ENCODE data around the gene ALCAM. TPM values are rescaled to one million over a fixed set of nuclear protein-coding genes. Genes with fewer than 3 reads are reported as not detected.

The ALCAM gene
- total and polyA plus RNA-seq, 2 donors (not counting 3 experiments of a cell fraction or from before 2014, with no cell fraction given), result 46.3 to 118 TPM

DNA sequence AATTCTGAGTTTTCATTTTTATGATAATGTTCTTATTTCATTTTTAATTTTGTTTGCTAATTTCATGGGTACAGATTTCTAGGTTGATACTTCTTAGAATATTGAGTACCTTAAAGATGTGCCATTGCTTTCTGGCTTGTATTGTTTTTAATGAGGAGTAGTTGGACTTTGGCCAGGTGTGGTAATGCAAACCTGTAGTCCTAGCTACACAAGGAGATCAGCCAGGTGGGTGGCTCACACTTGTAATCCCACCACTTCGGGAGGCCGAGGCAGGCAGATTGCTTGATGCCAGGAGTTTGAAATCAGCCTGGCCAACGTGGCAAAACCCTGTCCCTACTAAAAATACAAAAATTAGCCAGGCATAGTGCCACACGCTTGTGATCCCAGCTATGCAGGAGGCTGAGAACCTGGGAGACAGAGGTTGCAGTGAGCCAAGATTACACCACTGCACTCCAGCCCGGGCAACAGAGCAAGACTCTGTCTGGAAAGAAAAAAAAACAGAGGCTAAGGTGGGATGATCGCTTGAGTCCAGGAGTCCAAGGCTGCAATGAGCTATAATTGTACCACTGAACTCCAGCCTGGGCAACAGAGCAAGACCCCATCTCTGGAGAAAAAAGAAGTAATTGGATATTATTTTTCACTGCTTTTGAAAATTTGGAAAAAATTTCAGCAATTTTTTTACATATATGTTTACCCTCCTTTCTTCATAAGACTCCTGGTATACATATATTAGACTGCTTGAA is 198.0 kb downstream of the ALCAM start:
- intact Hi-C loops (cut with micrococcal nuclease), result no loop called here
- H3K4me3 ChIP-seq (replicated peaks in 1 of 3; ENCODE audit: insufficient read depth in 1 of 3, low read depth in 1 of 3, low read length in 3 of 3), result no peak overlapping the region
- no peak overlapping the region for H3K27ac ChIP-seq (ENCODE audit: insufficient read depth, low read depth, low read length)
- H3K9ac ChIP-seq (replicated peaks; ENCODE audit: extremely low read depth, insufficient read depth, low read length), result no peak overlapping the region
- BruUV-seq (replicated peaks), result no TSS peak
- POLR2A ChIA-PET, result no interaction called here
- TF ChIP-seq, protein P1, sequence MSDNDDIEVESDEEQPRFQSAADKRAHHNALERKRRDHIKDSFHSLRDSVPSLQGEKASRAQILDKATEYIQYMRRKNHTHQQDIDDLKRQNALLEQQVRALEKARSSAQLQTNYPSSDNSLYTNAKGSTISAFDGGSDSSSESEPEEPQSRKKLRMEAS (IDR thresholded peaks at IDR 0.05; ENCODE audit: insufficient read depth, insufficient read length), result no peak
- TF ChIP-seq MYC (IDR thresholded peaks at IDR 0.05; ENCODE audit: low read depth, low read length), result no peak
- TF ChIP-seq, protein P2, sequence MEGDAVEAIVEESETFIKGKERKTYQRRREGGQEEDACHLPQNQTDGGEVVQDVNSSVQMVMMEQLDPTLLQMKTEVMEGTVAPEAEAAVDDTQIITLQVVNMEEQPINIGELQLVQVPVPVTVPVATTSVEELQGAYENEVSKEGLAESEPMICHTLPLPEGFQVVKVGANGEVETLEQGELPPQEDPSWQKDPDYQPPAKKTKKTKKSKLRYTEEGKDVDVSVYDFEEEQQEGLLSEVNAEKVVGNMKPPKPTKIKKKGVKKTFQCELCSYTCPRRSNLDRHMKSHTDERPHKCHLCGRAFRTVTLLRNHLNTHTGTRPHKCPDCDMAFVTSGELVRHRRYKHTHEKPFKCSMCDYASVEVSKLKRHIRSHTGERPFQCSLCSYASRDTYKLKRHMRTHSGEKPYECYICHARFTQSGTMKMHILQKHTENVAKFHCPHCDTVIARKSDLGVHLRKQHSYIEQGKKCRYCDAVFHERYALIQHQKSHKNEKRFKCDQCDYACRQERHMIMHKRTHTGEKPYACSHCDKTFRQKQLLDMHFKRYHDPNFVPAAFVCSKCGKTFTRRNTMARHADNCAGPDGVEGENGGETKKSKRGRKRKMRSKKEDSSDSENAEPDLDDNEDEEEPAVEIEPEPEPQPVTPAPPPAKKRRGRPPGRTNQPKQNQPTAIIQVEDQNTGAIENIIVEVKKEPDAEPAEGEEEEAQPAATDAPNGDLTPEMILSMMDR (IDR thresholded peaks at IDR 0.05; ENCODE audit: extremely low read depth in 1 of 2, insufficient read depth in 1 of 2, low read depth in 1 of 2, low read length in 2 of 2), result no peak
- TF ChIP-seq POLR2A (IDR thresholded peaks at IDR 0.05; ENCODE audit: low read depth, low read length), result no peak
- TF ChIP-seq GATA2 (IDR thresholded peaks at IDR 0.05; ENCODE audit: insufficient read depth, insufficient read length, low read depth, low read length), result no peak
- H3K4me2 ChIP-seq (ENCODE audit: insufficient read depth, low read length), result no peak overlapping the region
- no peak overlapping the region for H2AFZ ChIP-seq (ENCODE audit: low read depth, low read length)
- H4K20me1 ChIP-seq (replicated peaks; ENCODE audit: control insufficient read depth, extremely low read depth, insufficient read depth, low read length), result no peaks in the 10 kb centered on the region
- H3K36me3 ChIP-seq (ENCODE audit: control insufficient read depth in 2 of 2, extremely low read depth in 1 of 2, insufficient read depth in 2 of 2, low read length in 2 of 2), result no peaks in the 10 kb centered on the region
- peaks cover 2% of the 10 kb centered on the region for H3K4me1 ChIP-seq (ENCODE audit: control insufficient read depth, extremely low read depth, insufficient read depth, low read length)
- H3K9me1 ChIP-seq (replicated peaks; ENCODE audit: control insufficient read depth, extremely low read depth, insufficient read depth, low read length), result no peaks in the 10 kb centered on the region
- no peak for DNase-seq (ENCODE audit: low read depth, low spot score)
- no peak for FAIRE-seq
- no peaks in the 10 kb centered on the region for H3K27me3 ChIP-seq (ENCODE audit: control insufficient read depth in 2 of 2, insufficient read depth in 2 of 2, low read length in 2 of 2)
- dilution Hi-C loops (cut with MboI; ENCODE audit: extremely low pct_ligation_motif_present, low sequenced_read_pairs), result no loop called here
- no peaks in the 10 kb centered on the region for H3K79me2 ChIP-seq (ENCODE audit: control insufficient read depth, insufficient read depth, low read length)
- no peaks in the 10 kb centered on the region for H3K9me3 ChIP-seq (replicated peaks; ENCODE audit: control insufficient read depth, insufficient read depth, low read length)
- CTCF ChIA-PET, result no interaction called here

DNA sequence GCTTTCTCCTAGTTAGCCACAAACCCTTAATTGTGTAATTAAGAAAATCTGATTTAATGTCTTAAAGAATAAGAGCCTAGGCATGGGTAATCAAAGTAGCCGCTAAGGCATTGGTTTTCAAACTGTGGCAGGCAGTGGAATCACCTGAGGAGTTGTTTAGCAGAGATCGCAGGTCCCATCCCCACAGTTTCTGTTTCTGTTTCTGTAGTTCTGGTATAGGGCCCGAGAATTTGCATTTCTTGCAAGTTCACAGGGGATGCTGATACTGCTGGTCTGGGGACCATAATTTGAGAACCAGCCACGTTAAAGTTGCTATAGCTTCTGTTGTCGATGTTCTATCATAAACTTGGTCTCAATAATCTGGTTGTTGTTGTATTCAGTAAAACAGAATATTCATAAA is 204.3 kb downstream of the ALCAM start:
- dilution Hi-C loops (cut with MboI; ENCODE audit: extremely low pct_ligation_motif_present, low sequenced_read_pairs) (no loop called here), intact Hi-C loops (cut with micrococcal nuclease) (no loop called here)
- no peaks in the 10 kb centered on the region for H4K20me1 ChIP-seq (replicated peaks; ENCODE audit: control insufficient read depth, extremely low read depth, insufficient read depth, low read length)
- ChIA-PET CTCF (interaction anchor here (1.3 kb wide), 1 partner anchor 27 kb away, joined by 3 read pairs; no protein-coding TSS in a partner anchor), POLR2A (no interaction called here)
- H3K4me3 ChIP-seq (replicated peaks in 1 of 3; ENCODE audit: insufficient read depth in 1 of 3, low read depth in 1 of 3, low read length in 3 of 3), result no peak overlapping the region
- DNase-seq (ENCODE audit: low read depth, low spot score) (no peak), FAIRE-seq (no peak)
- H2AFZ ChIP-seq (ENCODE audit: low read depth, low read length), result no peak overlapping the region
- no peak overlapping the region for H3K9ac ChIP-seq (replicated peaks; ENCODE audit: extremely low read depth, insufficient read depth, low read length)
- no TSS peak for BruUV-seq (replicated peaks)
- no peaks in the 10 kb centered on the region for H3K79me2 ChIP-seq (ENCODE audit: control insufficient read depth, insufficient read depth, low read length)
- no peaks in the 10 kb centered on the region for H3K27me3 ChIP-seq (ENCODE audit: control insufficient read depth in 2 of 2, insufficient read depth in 2 of 2, low read length in 2 of 2)
- H3K9me3 ChIP-seq (replicated peaks; ENCODE audit: control insufficient read depth, insufficient read depth, low read length), result no peaks in the 10 kb centered on the region
- H3K4me1 ChIP-seq (ENCODE audit: control insufficient read depth, extremely low read depth, insufficient read depth, low read length), result peaks cover 2% of the 10 kb centered on the region
- H3K27ac ChIP-seq (ENCODE audit: insufficient read depth, low read depth, low read length), result no peak overlapping the region
- H3K4me2 ChIP-seq (ENCODE audit: insufficient read depth, low read length), result no peak overlapping the region
- no peaks in the 10 kb centered on the region for H3K9me1 ChIP-seq (replicated peaks; ENCODE audit: control insufficient read depth, extremely low read depth, insufficient read depth, low read length)
- H3K36me3 ChIP-seq (ENCODE audit: control insufficient read depth in 2 of 2, extremely low read depth in 1 of 2, insufficient read depth in 2 of 2, low read length in 2 of 2), result no peaks in the 10 kb centered on the region
- TF ChIP-seq MYC (IDR thresholded peaks at IDR 0.05; ENCODE audit: low read depth, low read length), result no peak
- TF ChIP-seq, protein P1 (IDR thresholded peaks at IDR 0.05; ENCODE audit: insufficient read depth, insufficient read length), result no peak
- TF ChIP-seq POLR2AphosphoS5 (IDR thresholded peaks at IDR 0.05; ENCODE audit: insufficient read depth, low read depth, low read length), result no peak
- no peak for TF ChIP-seq EZH2 (IDR thresholded peaks at IDR 0.05; ENCODE audit: borderline replicate concordance, low read depth, low read length, severe bottlenecking)
- no peak for TF ChIP-seq FOS (IDR thresholded peaks at IDR 0.05; ENCODE audit: borderline replicate concordance, insufficient read depth, low read length)
- TF ChIP-seq, protein P2 (IDR thresholded peaks at IDR 0.05; ENCODE audit: extremely low read depth in 1 of 2, insufficient read depth in 1 of 2, low read depth in 1 of 2, low read length in 2 of 2), result no peak
- no peak for TF ChIP-seq GATA2 (IDR thresholded peaks at IDR 0.05; ENCODE audit: insufficient read depth, insufficient read length, low read depth, low read length)
- TF ChIP-seq JUN (IDR thresholded peaks at IDR 0.05; ENCODE audit: borderline replicate concordance, insufficient read depth, insufficient read length, low read depth), result no peak
- no peak for TF ChIP-seq POLR2A (IDR thresholded peaks at IDR 0.05; ENCODE audit: low read depth, low read length)
